Measurements from ENCODE around the gene PAXIP1.

DNA sequence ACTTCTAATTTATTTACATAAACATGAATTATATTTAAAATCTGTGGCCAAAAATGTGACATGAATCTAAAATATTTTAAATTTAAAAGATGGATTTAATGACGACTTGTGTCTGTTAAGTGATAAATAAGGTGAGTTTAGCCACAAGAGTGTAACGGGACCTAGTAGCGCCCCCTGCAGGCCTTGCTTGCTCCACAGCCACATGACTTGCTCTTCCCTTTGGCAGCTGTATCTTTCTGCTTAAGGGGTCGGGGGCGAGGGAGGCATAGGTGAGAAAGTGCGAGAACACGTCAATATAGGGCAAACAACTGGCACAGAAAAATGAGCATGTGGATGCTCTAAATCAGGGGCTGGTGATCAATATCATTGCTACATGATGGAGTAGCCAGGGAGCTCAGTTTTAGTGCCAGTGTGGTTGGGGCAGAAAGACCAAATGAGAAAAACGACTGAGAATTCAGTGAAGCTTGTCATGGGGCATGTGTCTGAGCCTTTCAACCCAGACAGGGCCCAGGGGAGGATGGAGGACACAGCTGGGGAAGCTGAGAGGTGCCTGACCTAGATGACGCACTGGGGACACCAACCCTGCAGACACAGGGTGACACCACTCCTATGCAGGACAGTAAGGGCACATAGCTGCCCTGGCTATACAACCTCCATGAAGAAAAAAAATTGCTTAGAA, 49.8 kb downstream of the PAXIP1 start:
- TF ChIP-seq, protein P1, sequence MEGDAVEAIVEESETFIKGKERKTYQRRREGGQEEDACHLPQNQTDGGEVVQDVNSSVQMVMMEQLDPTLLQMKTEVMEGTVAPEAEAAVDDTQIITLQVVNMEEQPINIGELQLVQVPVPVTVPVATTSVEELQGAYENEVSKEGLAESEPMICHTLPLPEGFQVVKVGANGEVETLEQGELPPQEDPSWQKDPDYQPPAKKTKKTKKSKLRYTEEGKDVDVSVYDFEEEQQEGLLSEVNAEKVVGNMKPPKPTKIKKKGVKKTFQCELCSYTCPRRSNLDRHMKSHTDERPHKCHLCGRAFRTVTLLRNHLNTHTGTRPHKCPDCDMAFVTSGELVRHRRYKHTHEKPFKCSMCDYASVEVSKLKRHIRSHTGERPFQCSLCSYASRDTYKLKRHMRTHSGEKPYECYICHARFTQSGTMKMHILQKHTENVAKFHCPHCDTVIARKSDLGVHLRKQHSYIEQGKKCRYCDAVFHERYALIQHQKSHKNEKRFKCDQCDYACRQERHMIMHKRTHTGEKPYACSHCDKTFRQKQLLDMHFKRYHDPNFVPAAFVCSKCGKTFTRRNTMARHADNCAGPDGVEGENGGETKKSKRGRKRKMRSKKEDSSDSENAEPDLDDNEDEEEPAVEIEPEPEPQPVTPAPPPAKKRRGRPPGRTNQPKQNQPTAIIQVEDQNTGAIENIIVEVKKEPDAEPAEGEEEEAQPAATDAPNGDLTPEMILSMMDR (conservative IDR thresholded peaks at IDR 0.05) = peak; percentile 93
- TF ChIP-seq ZFX (IDR thresholded peaks at IDR 0.05) = no peak
